GM23338 (cell line): ENCODE results near the gene RAB20. TPM values are rescaled to one million over a fixed set of nuclear protein-coding genes. Genes with fewer than 3 reads are reported as not detected.

Experiments used
- ATAC-seq: fragments of 200-7000 bp; cut with Tn5 transposase; 3 replicates; pipeline ENCODE4 v1.9.1; 2020
- DNase-seq: peaks from one replicate; pipeline ENCODE4 v3.0.0-alpha.2; 2015; ENCODE audit warnings: low spot score
- H2AFZ ChIP-seq: fragments of 200-600 bp; sonication (generic); 2 replicates; pipeline ENCODE4 v1.8.0; 2016; ENCODE audit warnings: antibody characterized with exemption, mild to moderate bottlenecking, moderate library complexity
- H3F3A ChIP-seq: fragments of 200-600 bp; sonication (generic); replicated peaks from 2 replicates; pipeline ENCODE4 v1.8.0; 2017; ENCODE audit warnings: antibody characterized with exemption, mixed run types, low read depth
- H3K27ac ChIP-seq: fragments of 200-600 bp; sonication (generic); 2 replicates; pipeline ENCODE4 v1.6.1; 2016; ENCODE audit warnings: low read depth
- H3K27me3 ChIP-seq: fragments of 200-600 bp; sonication (generic); 2 replicates; pipeline ENCODE4 v1.8.0; 2016; ENCODE audit warnings: mild to moderate bottlenecking, mixed run types, moderate library complexity; ENCODE audit not compliant: insufficient read depth
- H3K36me3 ChIP-seq: fragments of 200-600 bp; sonication (generic); 2 replicates; pipeline ENCODE4 v1.8.0; 2016; ENCODE audit warnings: mild to moderate bottlenecking; ENCODE audit not compliant: insufficient read depth
- H3K4me1 ChIP-seq: fragments of 200-600 bp; sonication (generic); 2 replicates; pipeline ENCODE4 v1.8.0; 2016; ENCODE audit warnings: mild to moderate bottlenecking, moderate library complexity; ENCODE audit not compliant: insufficient read depth
- H3K4me2 ChIP-seq: fragments of 200-600 bp; sonication (generic); 2 replicates; pipeline ENCODE4 v1.7.1; 2017; ENCODE audit warnings: mixed run types
- H3K4me3 ChIP-seq: fragments of 200-600 bp; sonication (generic); 2 replicates; pipeline ENCODE4 v1.6.1; 2016; ENCODE audit warnings: mixed run types
- H3K79me2 ChIP-seq: fragments of 200-600 bp; sonication (generic); replicated peaks from 2 replicates; pipeline ENCODE4 v1.8.0; 2017; ENCODE audit warnings: mild to moderate bottlenecking; ENCODE audit not compliant: insufficient read depth
- H3K9me2 ChIP-seq: fragments of 200-600 bp; sonication (generic); 2 replicates; pipeline ENCODE4 v1.8.0; 2017; ENCODE audit not compliant: insufficient read depth
- H4K20me1 ChIP-seq: fragments of 200-600 bp; sonication (generic); replicated peaks from 2 replicates; pipeline ENCODE4 v1.8.0; 2017; ENCODE audit warnings: mild to moderate bottlenecking; ENCODE audit not compliant: insufficient read depth
- H3K27ac Mint-ChIP-seq: 2 replicates; pipeline ENCODE4 v1.8.0; 2020; ENCODE audit warnings: inconsistent platforms, mild to moderate bottlenecking, moderate library complexity, mixed read lengths
- H3K27me3 Mint-ChIP-seq: 3 replicates; pipeline ENCODE4 v1.8.0; 2022; ENCODE audit warnings: low read depth, mild to moderate bottlenecking, moderate library complexity, mixed read lengths, inconsistent platforms; ENCODE audit not compliant: insufficient read depth, poor library complexity
- H3K36me3 Mint-ChIP-seq: 3 replicates; pipeline ENCODE4 v1.8.0; 2021; ENCODE audit warnings: low read depth, mild to moderate bottlenecking, inconsistent platforms, moderate library complexity, mixed read lengths
- H3K4me1 Mint-ChIP-seq: 3 replicates; pipeline ENCODE4 v1.8.0; 2020; ENCODE audit warnings: mild to moderate bottlenecking, inconsistent platforms, mixed read lengths
- H3K4me3 Mint-ChIP-seq: 3 replicates; pipeline ENCODE4 v1.8.0; 2021; ENCODE audit warnings: moderate library complexity, mild to moderate bottlenecking, inconsistent platforms, mixed read lengths
- H3K9me3 Mint-ChIP-seq: 3 replicates; pipeline ENCODE4 v1.8.0; 2020; ENCODE audit warnings: moderate library complexity, mild to moderate bottlenecking, inconsistent platforms, mixed read lengths
- CREB1 ChIP-seq: fragments of 250-450 bp; sonication (Bioruptor Pico); IDR thresholded peaks from 2 replicates; pipeline ENCODE4 v1.5.0; 2020; ENCODE audit warnings: low read depth, mild to moderate bottlenecking, moderate library complexity
- CTCF ChIP-seq, 2 experiments: fragments of 200-600 bp in 1 of 2; sonication (generic) in 1 of 2; conservative IDR thresholded peaks; 2 replicates each; pipeline versions ENCODE4 v1.5.1 to v1.6.1; 2016 to 2017; ENCODE audit warnings: antibody characterized with exemption in 2 of 2, low read depth in 2 of 2, mild to moderate bottlenecking in 2 of 2, moderate library complexity in 1 of 2
- EZH2 ChIP-seq: fragments of 200-600 bp; sonication (generic); IDR thresholded peaks from one replicate; pipeline ENCODE4 v1.8.0; 2017; ENCODE audit warnings: antibody characterized with exemption, mild to moderate bottlenecking, low read depth; ENCODE audit not compliant: unreplicated experiment
- NANOG ChIP-seq: IDR thresholded peaks from 2 replicates; pipeline ENCODE4 v1.6.1; 2016; ENCODE audit warnings: antibody characterized with exemption, borderline replicate concordance
- POLR2AphosphoS5 ChIP-seq: IDR thresholded peaks from 2 replicates; pipeline ENCODE4 v1.6.1; 2016; ENCODE audit warnings: antibody characterized with exemption, low read depth
- REST ChIP-seq: IDR thresholded peaks from one replicate; pipeline ENCODE4 v1.6.1; 2018; ENCODE audit warnings: antibody characterized with exemption; ENCODE audit not compliant: unreplicated experiment
- STAT1 ChIP-seq: IDR thresholded peaks from one replicate; pipeline ENCODE4 v1.6.1; 2016; ENCODE audit warnings: antibody characterized with exemption; ENCODE audit not compliant: unreplicated experiment
- ZNF114 ChIP-seq: fragments of 250-450 bp; sonication (Bioruptor Pico); IDR thresholded peaks from 2 replicates; pipeline ENCODE4 v1.5.0; 2020; ENCODE audit warnings: mild to moderate bottlenecking, moderate library complexity
- ZNF331 ChIP-seq: fragments of 250-450 bp; sonication (Bioruptor Pico); IDR thresholded peaks from 2 replicates; pipeline ENCODE4 v1.5.0; 2020; ENCODE audit warnings: low read depth, mild to moderate bottlenecking, moderate library complexity
- polyA plus RNA-seq: library from polyadenylated mRNA; unstranded; fragments of >200 nt; fragmentation: Nextera tagmentation; extraction: Ambion mirVana; gene quantifications from 2 replicates; pipeline ENCODE4 v1.2.1, GENCODE V29; 2016
- total RNA-seq: library from RNA; depleted of rRNA; stranded (reverse); fragments of >200 nt; shearing (Covaris generic); gene quantifications from 2 replicates; pipeline ENCODE4 v1.2.3, GENCODE V29; 2014

Gene RAB20
- total and polyA plus RNA-seq, 2 experiments from 2014 or later, result 12.3 to 26.6 TPM

GRCh38 chr13:110592665-110593064 lies 31.1 kb upstream of the RAB20 start:
- H3K4me2 ChIP-seq, result no peak overlapping the region
- TF ChIP-seq STAT1, result no peak
- TF ChIP-seq CTCF (conservative IDR thresholded peaks at IDR 0.05; ENCODE audit: low read depth in 2 of 2), result no peak
- TF ChIP-seq EZH2, result no peak
- TF ChIP-seq NANOG, result no peak
- TF ChIP-seq ZNF331 (CRISPR knock-in tag), result no peak
- no peak for TF ChIP-seq ZNF114
- no peak for TF ChIP-seq REST
- DNase-seq (no peak), ATAC-seq (no peak)
- no peaks in the 10 kb centered on the region for H3K4me1 ChIP-seq
- H3K4me1 Mint-ChIP-seq, result peaks cover 8% of the 10 kb centered on the region; the same call in 2 of the 3 replicates
- H3K79me2 ChIP-seq, result no peaks in the 10 kb centered on the region
- H3F3A ChIP-seq, result no peaks in the 10 kb centered on the region
- H2AFZ ChIP-seq, result no peak overlapping the region
- H3K27me3 Mint-ChIP-seq, result peaks cover 4% of the 10 kb centered on the region
- H3K27ac ChIP-seq, result no peak overlapping the region
- no peaks in the 10 kb centered on the region for H3K27me3 ChIP-seq
- H3K4me3 Mint-ChIP-seq, result no peak overlapping the region
- no peaks in the 10 kb centered on the region for H3K9me2 ChIP-seq
- no peaks in the 10 kb centered on the region for H3K9me3 Mint-ChIP-seq
- no peak overlapping the region for H3K27ac Mint-ChIP-seq
- no peaks in the 10 kb centered on the region for H3K36me3 Mint-ChIP-seq
- no peaks in the 10 kb centered on the region for H4K20me1 ChIP-seq
- no peaks in the 10 kb centered on the region for H3K36me3 ChIP-seq
- H3K4me3 ChIP-seq, result no peak overlapping the region

GRCh38 chr13:110590577-110590976 lies 29.1 kb upstream of the RAB20 start:
- no peaks in the 10 kb centered on the region for H3K9me3 Mint-ChIP-seq
- ATAC-seq, result peak; percentile 59
- no peak overlapping the region for H3K27ac Mint-ChIP-seq

More at GRCh38 chr13:110590577-110590976, 29.1 kb upstream of the RAB20 start:
- Histone ChIP-seq H3K4me2 (no peak overlapping the region), H3K4me3 (no peak overlapping the region), H4K20me1 (no peaks in the 10 kb centered on the region), H2AFZ (peak overlapping the region; percentile 79), H3K9me2 (no peaks in the 10 kb centered on the region), H3K4me1 (no peaks in the 10 kb centered on the region), H3K27ac (no peak overlapping the region), H3F3A (no peaks in the 10 kb centered on the region), H3K79me2 (no peaks in the 10 kb centered on the region), H3K27me3 (no peaks in the 10 kb centered on the region), H3K36me3 (no peaks in the 10 kb centered on the region)
- TF ChIP-seq CTCF (conservative IDR thresholded peaks at IDR 0.05; ENCODE audit: low read depth in 2 of 2) (no peak), POLR2AphosphoS5 (no peak), ZNF114 (no peak), CREB1 (no peak)
- Mint-ChIP-seq H3K36me3 (no peaks in the 10 kb centered on the region), H3K27me3 (peaks cover 4% of the 10 kb centered on the region), H3K4me1 (peaks cover 5% of the 10 kb centered on the region; the same call in 2 of the 3 replicates), H3K4me3 (no peak overlapping the region)
- DNase-seq, result no peak
